GM21576 (cell line): Measurements from ENCODE around the gene SDSL.

Source experiments
- ATAC-seq: cut with Tn5 transposase; IDR thresholded peaks from one replicate; pipeline ENCODE4 v1.9.1; 2021; ENCODE audit warnings: mild to moderate bottlenecking, moderate library complexity; ENCODE audit not compliant: unreplicated experiment

Gene SDSL

GRCh38 chr12:113418213-113418879 lies 3.8 kb upstream of the SDSL start:
- ATAC-seq = no peak

GRCh38 chr12:113420996-113421595 lies 1.1 kb upstream of the SDSL start:
- ATAC-seq = no peak

- no peak for ATAC-seq
Measured at GRCh38 chr12:113422886-113423669, 898 bp downstream of the SDSL start.

GRCh38 chr12:113424456-113424855 lies 2.3 kb downstream of the SDSL start:
- no peak for ATAC-seq

GRCh38 chr12:113424915-113425823 lies 3.0 kb downstream of the SDSL start:
- ATAC-seq = no peak

GRCh38 chr12:113425960-113426453 lies 3.8 kb downstream of the SDSL start:
- no peak for ATAC-seq

- ATAC-seq = no peak
Measured at GRCh38 chr12:113427882-113428281, 5.7 kb downstream of the SDSL start.

- ATAC-seq = no peak
Measured at GRCh38 chr12:113428482-113428881, 6.3 kb downstream of the SDSL start.

- no peak for ATAC-seq
Measured at GRCh38 chr12:113432986-113433385, 10.8 kb downstream of the SDSL start.

- no peak for ATAC-seq
Measured at GRCh38 chr12:113435367-113435766, 13.2 kb downstream of the SDSL start.

GRCh38 chr12:113436586-113436985 lies 14.4 kb downstream of the SDSL start:
- no peak for ATAC-seq

- ATAC-seq = no peak
Measured at GRCh38 chr12:113436993-113437728, 15.0 kb downstream of the SDSL start.

GRCh38 chr12:113437729-113438100 lies 15.5 kb downstream of the SDSL start:
- ATAC-seq = no peak

GRCh38 chr12:113438523-113439300 lies 16.5 kb downstream of the SDSL start:
- no peak for ATAC-seq

GRCh38 chr12:113439301-113439597 lies 17.1 kb downstream of the SDSL start:
- ATAC-seq = no peak

- no peak for ATAC-seq
Measured at GRCh38 chr12:113439606-113440030, 17.4 kb downstream of the SDSL start.

GRCh38 chr12:113440336-113440735 lies 18.2 kb downstream of the SDSL start:
- no peak for ATAC-seq

- ATAC-seq = no peak
Measured at GRCh38 chr12:113440947-113441782, 19.0 kb downstream of the SDSL start.
